Osteocyte (in vitro differentiated cells): ENCODE results near the gene ADAP1. TPM values are rescaled to one million over a fixed set of nuclear protein-coding genes. Genes with fewer than 3 reads are reported as not detected.

Experiments used
- DNase-seq: peaks from one replicate; pipeline ENCODE4 v3.0.0; 2021; ENCODE audit warnings: mixed read lengths; ENCODE audit not compliant: unreplicated experiment; ENCODE audit errors: extremely low spot score
- H3K27ac Mint-ChIP-seq: one replicate; pipeline ENCODE4 v1.8.0; 2021; ENCODE audit warnings: mild to moderate bottlenecking, mixed read lengths; ENCODE audit not compliant: unreplicated experiment
- H3K27me3 Mint-ChIP-seq: one replicate; pipeline ENCODE4 v1.8.0; 2021; ENCODE audit warnings: mixed read lengths; ENCODE audit not compliant: unreplicated experiment
- H3K36me3 Mint-ChIP-seq: one replicate; pipeline ENCODE4 v1.8.0; 2021; ENCODE audit warnings: mixed read lengths; ENCODE audit not compliant: unreplicated experiment
- H3K4me1 Mint-ChIP-seq: one replicate; pipeline ENCODE4 v1.8.0; 2021; ENCODE audit warnings: mixed read lengths; ENCODE audit not compliant: unreplicated experiment
- H3K4me3 Mint-ChIP-seq: one replicate; pipeline ENCODE4 v1.8.0; 2021; ENCODE audit warnings: mild to moderate bottlenecking, moderate library complexity, mixed read lengths; ENCODE audit not compliant: unreplicated experiment
- H3K9me3 Mint-ChIP-seq: one replicate; pipeline ENCODE4 v1.8.0; 2021; ENCODE audit warnings: mixed read lengths; ENCODE audit not compliant: unreplicated experiment
- total RNA-seq: library from RNA; stranded (reverse); gene quantifications from 2 replicates; pipeline ENCODE4 v1.2.1, GENCODE V29; 2021
- TF ChIP-seq, protein P1 (sequence below): fragments of 200-600 bp; sonication (generic); IDR thresholded peaks from 2 replicates; pipeline ENCODE4 v1.5.0; 2021; ENCODE audit warnings: antibody characterized with exemption, mild to moderate bottlenecking, moderate library complexity

The ADAP1 gene
- total RNA-seq, 1 donor from 2014 or later: 5.8 TPM

DNA sequence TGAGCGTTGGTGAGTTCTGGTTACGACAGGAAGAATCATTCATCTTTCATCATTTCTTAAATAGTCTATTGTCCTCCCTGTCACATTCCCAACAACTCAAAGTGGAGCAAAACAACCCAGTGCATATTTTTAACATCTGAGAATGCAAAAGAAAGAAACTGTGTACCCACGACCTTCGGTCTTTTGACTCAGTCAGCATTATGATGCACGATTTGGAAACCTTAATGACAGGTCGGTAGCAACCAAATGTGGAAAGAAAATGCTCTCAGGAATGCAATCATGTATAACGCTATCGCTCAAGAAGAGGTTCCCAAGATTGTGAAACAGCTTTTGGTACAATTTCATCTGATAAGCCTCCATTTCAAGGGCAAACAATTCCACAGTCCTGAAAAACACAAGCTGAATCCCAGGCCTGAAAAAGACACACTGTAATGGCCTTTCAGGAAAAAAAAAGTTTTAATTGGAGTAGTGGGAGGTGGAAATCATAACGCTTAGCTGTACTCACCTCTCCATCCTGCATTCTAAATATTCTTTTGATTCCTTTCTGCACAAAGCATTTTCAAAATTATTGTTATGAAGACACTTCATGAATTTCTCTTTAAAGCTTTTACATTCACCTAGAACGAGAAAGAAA lies 18.3 kb upstream of the ADAP1 start:
- H3K4me3 Mint-ChIP-seq: peak overlapping the region; percentile 35
- no peaks in the 10 kb centered on the region for H3K27me3 Mint-ChIP-seq
- no peaks in the 10 kb centered on the region for H3K9me3 Mint-ChIP-seq
- H3K4me1 Mint-ChIP-seq: peaks cover 26% of the 10 kb centered on the region
- TF ChIP-seq, protein P1, sequence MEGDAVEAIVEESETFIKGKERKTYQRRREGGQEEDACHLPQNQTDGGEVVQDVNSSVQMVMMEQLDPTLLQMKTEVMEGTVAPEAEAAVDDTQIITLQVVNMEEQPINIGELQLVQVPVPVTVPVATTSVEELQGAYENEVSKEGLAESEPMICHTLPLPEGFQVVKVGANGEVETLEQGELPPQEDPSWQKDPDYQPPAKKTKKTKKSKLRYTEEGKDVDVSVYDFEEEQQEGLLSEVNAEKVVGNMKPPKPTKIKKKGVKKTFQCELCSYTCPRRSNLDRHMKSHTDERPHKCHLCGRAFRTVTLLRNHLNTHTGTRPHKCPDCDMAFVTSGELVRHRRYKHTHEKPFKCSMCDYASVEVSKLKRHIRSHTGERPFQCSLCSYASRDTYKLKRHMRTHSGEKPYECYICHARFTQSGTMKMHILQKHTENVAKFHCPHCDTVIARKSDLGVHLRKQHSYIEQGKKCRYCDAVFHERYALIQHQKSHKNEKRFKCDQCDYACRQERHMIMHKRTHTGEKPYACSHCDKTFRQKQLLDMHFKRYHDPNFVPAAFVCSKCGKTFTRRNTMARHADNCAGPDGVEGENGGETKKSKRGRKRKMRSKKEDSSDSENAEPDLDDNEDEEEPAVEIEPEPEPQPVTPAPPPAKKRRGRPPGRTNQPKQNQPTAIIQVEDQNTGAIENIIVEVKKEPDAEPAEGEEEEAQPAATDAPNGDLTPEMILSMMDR: no peak
- no peak overlapping the region for H3K27ac Mint-ChIP-seq
- DNase-seq: no peak
- peaks cover 13% of the 10 kb centered on the region for H3K36me3 Mint-ChIP-seq

- no peak for DNase-seq
- Mint-ChIP-seq H3K27me3 (no peaks in the 10 kb centered on the region), H3K4me1 (peaks cover 26% of the 10 kb centered on the region), H3K36me3 (peaks cover 16% of the 10 kb centered on the region), H3K9me3 (no peaks in the 10 kb centered on the region), H3K4me3 (no peak overlapping the region), H3K27ac (no peak overlapping the region)
- TF ChIP-seq, protein P1: no peak
Observed at GRCh38 chr7:972110-972509, 17.6 kb upstream of the ADAP1 start.

DNA sequence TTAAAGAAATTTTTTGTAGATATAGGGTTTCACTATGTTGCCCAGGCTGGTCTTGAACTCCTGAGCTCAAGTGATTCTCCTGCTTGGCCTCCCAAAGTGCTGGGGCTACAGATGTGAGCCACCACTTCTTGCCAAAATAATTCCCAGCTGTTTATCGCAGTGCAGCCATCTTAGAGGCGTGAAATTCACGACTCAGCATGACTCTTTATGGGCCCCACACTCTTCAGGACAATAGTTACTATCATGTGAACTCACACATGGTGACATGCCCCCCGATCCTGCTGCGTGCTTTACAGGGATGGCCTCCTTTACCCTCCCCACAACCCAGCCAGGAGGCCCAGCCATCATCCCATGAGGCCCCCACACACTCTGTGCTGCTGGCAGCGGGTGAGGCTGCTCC lies 16.3 kb upstream of the ADAP1 start:
- H3K27ac Mint-ChIP-seq: no peak overlapping the region
- DNase-seq: no peak
- H3K4me3 Mint-ChIP-seq: no peak overlapping the region
- TF ChIP-seq, protein P1: no peak
- H3K9me3 Mint-ChIP-seq: no peaks in the 10 kb centered on the region
- H3K27me3 Mint-ChIP-seq: no peaks in the 10 kb centered on the region
- H3K4me1 Mint-ChIP-seq: peaks cover 34% of the 10 kb centered on the region
- H3K36me3 Mint-ChIP-seq: peaks cover 16% of the 10 kb centered on the region

- H3K4me3 Mint-ChIP-seq: no peak overlapping the region
Observed at GRCh38 chr7:969403-969802, 14.9 kb upstream of the ADAP1 start.

More at GRCh38 chr7:969403-969802, 14.9 kb upstream of the ADAP1 start:
- Mint-ChIP-seq H3K9me3 (no peaks in the 10 kb centered on the region), H3K27me3 (no peaks in the 10 kb centered on the region), H3K36me3 (peaks cover 16% of the 10 kb centered on the region), H3K4me1 (peaks cover 40% of the 10 kb centered on the region), H3K27ac (no peak overlapping the region)
- DNase-seq: no peak
- TF ChIP-seq, protein P1: no peak
